Fibroblast of pulmonary artery (primary cell): ENCODE data around the gene CCSAP.
A peak's percentile ranks its signal among the peaks of the same experiment; 100 is the strongest.

Source experiments
- DNase-seq: peaks from one replicate; pipeline ENCODE4 v3.0.0-alpha.2; 2010; ENCODE audit warnings: low read depth
- H3K4me3 ChIP-seq: replicated peaks from 2 replicates; pipeline ENCODE4 v1.5.1; 2011; ENCODE audit warnings: low read depth, mild to moderate bottlenecking, control low read depth, low read length, moderate library complexity
- TF ChIP-seq, protein P1 (sequence below): IDR thresholded peaks from 2 replicates; pipeline ENCODE4 v1.5.1; 2011; ENCODE audit warnings: mild to moderate bottlenecking, control low read depth, low read length, inconsistent platforms; ENCODE audit errors: missing control alignments

Gene CCSAP

DNA sequence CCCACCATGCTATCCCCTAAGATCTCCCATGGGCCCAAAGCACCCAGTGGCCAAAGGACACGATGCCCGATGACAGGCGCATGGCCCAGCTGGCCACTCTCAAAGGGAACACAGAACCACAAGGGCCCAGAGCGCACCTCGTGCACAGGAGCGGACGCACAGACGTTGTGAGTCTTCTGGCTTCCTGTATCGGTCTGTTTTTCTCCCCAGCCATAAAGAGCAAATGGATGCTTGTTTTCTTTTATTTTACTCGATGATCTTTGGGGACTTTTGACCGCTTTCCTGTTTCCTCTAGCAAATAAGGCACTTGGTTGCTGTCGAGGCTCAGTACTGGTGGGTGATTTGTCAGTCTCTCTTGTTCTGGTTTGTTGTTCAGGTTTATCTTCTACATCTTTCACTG, 16.2 kb downstream of the CCSAP start:
- DNase-seq, result no peak
- H3K4me3 ChIP-seq, result no peak overlapping the region
- TF ChIP-seq, protein P1, sequence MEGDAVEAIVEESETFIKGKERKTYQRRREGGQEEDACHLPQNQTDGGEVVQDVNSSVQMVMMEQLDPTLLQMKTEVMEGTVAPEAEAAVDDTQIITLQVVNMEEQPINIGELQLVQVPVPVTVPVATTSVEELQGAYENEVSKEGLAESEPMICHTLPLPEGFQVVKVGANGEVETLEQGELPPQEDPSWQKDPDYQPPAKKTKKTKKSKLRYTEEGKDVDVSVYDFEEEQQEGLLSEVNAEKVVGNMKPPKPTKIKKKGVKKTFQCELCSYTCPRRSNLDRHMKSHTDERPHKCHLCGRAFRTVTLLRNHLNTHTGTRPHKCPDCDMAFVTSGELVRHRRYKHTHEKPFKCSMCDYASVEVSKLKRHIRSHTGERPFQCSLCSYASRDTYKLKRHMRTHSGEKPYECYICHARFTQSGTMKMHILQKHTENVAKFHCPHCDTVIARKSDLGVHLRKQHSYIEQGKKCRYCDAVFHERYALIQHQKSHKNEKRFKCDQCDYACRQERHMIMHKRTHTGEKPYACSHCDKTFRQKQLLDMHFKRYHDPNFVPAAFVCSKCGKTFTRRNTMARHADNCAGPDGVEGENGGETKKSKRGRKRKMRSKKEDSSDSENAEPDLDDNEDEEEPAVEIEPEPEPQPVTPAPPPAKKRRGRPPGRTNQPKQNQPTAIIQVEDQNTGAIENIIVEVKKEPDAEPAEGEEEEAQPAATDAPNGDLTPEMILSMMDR, result no peak

DNA sequence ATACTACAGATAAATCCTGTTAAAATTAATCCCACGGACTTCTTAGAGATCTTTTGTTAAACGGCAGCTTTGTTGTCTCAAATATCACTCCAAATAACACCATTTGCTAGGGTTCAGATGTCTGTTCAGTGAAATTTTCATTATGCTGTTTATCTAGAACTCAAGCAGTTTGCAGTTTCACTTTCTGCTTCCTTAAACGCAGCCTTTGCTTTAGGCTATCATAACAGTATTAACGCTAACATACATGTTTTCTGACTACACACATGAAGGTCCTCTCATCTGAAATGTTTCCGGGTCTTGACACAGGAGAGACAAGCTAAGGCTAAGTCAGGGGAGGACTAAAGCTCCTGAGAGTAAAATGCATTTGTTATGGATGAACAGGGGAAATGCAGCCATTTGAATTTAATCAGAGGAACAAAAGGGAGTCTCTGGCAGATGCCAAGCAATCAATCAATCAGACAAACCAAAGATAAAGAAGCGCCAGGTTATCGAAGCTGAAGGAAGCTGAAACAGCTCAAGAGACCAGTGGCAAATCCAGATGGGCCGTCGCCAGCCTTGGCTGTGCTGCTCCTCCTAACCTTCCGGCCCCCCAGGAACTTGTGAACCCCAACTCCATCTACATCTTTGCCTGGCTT, 16.9 kb downstream of the CCSAP start:
- TF ChIP-seq, protein P1, result no peak
- no peak overlapping the region for H3K4me3 ChIP-seq
- peak; percentile 3 for DNase-seq

DNA sequence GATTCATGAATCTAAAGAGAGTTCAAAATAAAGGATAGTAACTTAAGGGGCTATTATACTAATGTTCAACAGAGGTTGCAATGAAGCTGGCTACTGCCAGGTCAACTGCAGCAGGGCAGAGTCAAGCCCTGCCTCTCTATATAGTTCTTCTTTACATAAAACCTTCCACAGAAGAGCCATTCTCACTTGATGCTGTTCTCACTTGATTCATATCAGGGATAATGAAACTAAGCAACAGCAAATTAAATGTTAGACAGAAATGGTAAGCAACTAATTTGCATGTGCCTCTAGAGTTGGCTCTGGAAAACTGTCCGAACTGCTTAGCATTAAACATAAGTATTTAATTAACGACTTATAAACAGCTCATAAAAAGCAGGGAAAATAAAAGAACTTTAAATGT, 17.4 kb downstream of the CCSAP start:
- TF ChIP-seq, protein P1, result no peak
- DNase-seq, result no peak
- no peak overlapping the region for H3K4me3 ChIP-seq

DNA sequence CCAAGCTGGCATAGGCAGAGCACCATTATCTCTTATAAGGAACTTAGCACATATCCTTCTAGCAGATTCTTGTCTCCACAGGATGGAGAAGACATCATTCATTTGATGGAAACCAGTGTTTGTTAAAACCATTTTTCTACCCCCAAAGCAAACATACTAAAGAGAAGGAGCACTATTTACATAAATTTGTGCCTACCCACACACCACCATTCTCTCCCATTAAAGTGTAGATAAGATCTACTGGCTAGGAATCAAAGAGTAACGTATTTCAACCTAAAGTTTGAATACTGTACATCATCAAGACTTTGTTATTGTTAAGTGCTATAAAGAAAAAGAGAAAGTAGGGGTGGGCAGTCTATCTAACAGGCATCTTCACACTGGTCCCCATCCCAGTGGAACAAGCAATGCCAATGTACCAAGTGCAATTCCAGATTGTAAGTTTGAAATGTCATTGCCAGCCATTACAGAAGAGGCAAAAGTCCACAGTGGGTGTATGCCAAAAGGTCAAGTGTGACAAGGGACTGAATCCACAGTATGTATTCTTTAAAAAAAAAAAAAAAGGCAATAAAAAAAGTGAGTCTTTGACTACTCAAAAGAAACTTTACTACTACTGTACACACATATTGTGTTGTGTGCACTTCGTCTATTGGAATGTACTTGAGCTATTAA, 18.8 kb downstream of the CCSAP start:
- no peak for DNase-seq
- H3K4me3 ChIP-seq, result no peak overlapping the region
- TF ChIP-seq, protein P1, result no peak

DNA sequence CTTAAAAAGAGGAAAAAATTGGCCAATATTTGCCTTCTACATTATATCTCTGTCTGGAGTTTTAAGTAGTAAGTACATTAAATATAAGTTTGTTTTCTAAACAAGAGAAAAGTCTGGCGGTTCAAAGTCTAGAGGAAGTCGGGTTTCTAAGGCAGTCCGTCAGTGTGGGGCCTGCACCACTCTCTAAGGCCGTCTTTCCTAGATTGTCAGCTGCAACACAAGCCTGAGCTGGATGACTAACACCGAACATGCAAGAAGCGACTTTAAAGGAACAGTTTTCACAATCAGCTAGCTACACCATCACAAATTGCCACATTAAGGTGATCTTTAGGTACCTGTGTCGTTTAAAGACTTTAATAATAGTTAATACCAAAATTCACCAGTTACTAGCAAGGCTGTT, 19.6 kb downstream of the CCSAP start:
- H3K4me3 ChIP-seq, result no peak overlapping the region
- DNase-seq, result no peak
- TF ChIP-seq, protein P1, result no peak

DNA sequence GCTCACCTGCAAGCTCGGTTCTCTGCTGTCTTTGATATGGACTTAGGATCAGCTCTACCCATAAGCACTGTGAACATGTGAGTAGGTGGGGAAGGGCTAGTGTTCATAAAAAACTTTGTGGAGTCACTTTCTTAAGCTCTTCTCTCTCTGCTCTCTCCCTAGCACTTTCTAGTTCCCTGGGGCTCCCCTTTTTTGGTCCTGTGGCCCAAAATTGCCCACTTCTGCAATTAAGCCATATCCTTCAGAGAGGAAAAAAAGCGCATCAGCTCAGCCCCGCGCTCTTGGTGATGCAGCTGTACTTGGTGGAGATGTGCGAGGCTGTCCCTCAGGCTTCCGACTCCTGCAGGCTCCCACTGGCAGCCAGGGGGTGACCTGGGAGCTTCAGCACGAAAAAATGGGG, 23.4 kb downstream of the CCSAP start:
- no peak for DNase-seq
- TF ChIP-seq, protein P1, result no peak

DNA sequence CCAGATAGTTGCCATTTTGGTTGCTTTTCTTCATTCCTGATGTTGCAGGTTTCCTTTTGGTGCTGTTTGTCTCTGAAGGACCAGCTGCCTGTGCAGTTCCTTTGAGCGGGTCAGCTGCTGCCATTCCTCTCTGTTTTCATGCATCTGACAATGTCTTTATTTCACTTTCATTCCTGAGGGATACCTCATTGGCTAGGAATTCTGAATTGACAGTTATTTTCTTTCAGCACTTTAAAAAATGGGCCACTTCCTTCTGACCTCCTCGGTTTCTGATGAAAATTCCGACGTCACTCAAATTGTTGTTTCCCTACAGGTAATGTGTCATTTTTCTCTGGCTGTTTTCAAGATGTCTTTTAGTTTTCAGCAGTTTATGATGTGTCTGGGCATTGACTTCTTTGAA, 24.8 kb downstream of the CCSAP start:
- peak; percentile 24 for DNase-seq
- H3K4me3 ChIP-seq, result no peak overlapping the region
- TF ChIP-seq, protein P1, result no peak

More for the DNA sequence above, 23.4 kb downstream of the CCSAP start:
- no peak overlapping the region for H3K4me3 ChIP-seq
